ENCODE results near the gene KIRREL3. TPM values are rescaled to one million over a fixed set of nuclear protein-coding genes. Genes with fewer than 3 reads are reported as not detected.

The KIRREL3 gene
- total RNA-seq, 1 experiment from 2014 or later: 2.2 TPM

GRCh38 chr11:126467471-126467870 lies 533.1 kb downstream of the KIRREL3 start:
- H3K9me3 ChIP-seq (ENCODE audit: insufficient read depth, low read depth): no peaks in the 10 kb centered on the region
- H3K27me3 ChIP-seq (ENCODE audit: insufficient read depth, low read depth): peaks cover 27% of the 10 kb centered on the region
- H4K20me1 ChIP-seq (ENCODE audit: insufficient read depth): no peaks in the 10 kb centered on the region
- no peak overlapping the region for H2AFZ ChIP-seq
- no peaks in the 10 kb centered on the region for H3K9me2 ChIP-seq (ENCODE audit: insufficient read depth)
- TF ChIP-seq CTCF (conservative IDR thresholded peaks at IDR 0.05): no peak
- no peak for TF ChIP-seq EZH2 (IDR thresholded peaks at IDR 0.05; ENCODE audit: low read depth)
- no TSS peak for BruUV-seq (replicated peaks)
- H3K36me3 ChIP-seq (ENCODE audit: low read depth): no peaks in the 10 kb centered on the region
- no peaks in the 10 kb centered on the region for H3K79me2 ChIP-seq (ENCODE audit: low read depth)
- no peaks in the 10 kb centered on the region for H3F3A ChIP-seq (ENCODE audit: insufficient read depth, low read depth)
- no peak overlapping the region for H3K4me3 ChIP-seq
- CTCF ChIA-PET: no interaction called here
- H3K4me1 ChIP-seq (replicated peaks; ENCODE audit: insufficient read depth): no peaks in the 10 kb centered on the region
- H3K4me2 ChIP-seq: no peak overlapping the region
- POLR2A ChIA-PET (ENCODE audit: unreplicated experiment): no interaction called here
- no peak overlapping the region for H3K27ac ChIP-seq
- DNase-seq: no peak
- intact Hi-C loops (cut with micrococcal nuclease; ENCODE audit: unreplicated experiment): no loop called here

- Histone ChIP-seq H3K36me3 (ENCODE audit: low read depth) (no peaks in the 10 kb centered on the region), H3K27me3 (ENCODE audit: insufficient read depth, low read depth) (peaks cover 32% of the 10 kb centered on the region), H3K4me2 (no peak overlapping the region), H2AFZ (no peak overlapping the region), H3K9me3 (ENCODE audit: insufficient read depth, low read depth) (no peaks in the 10 kb centered on the region), H3K79me2 (ENCODE audit: low read depth) (no peaks in the 10 kb centered on the region), H4K20me1 (ENCODE audit: insufficient read depth) (no peaks in the 10 kb centered on the region), H3K4me3 (no peak overlapping the region), H3F3A (ENCODE audit: insufficient read depth, low read depth) (no peaks in the 10 kb centered on the region), H3K9me2 (ENCODE audit: insufficient read depth) (no peaks in the 10 kb centered on the region), H3K4me1 (replicated peaks; ENCODE audit: insufficient read depth) (no peaks in the 10 kb centered on the region), H3K27ac (no peak overlapping the region)
- intact Hi-C loops (cut with micrococcal nuclease; ENCODE audit: unreplicated experiment): no loop called here
- CTCF ChIA-PET: no interaction called here
- POLR2A ChIA-PET (ENCODE audit: unreplicated experiment): no interaction called here
- no TSS peak for BruUV-seq (replicated peaks)
- DNase-seq: no peak
- TF ChIP-seq CTCF (conservative IDR thresholded peaks at IDR 0.05) (no peak), EZH2 (IDR thresholded peaks at IDR 0.05; ENCODE audit: low read depth) (no peak)
These were observed 533.6 kb downstream of the KIRREL3 start for GRCh38 chr11:126467046-126467370.

GRCh38 chr11:126466236-126467045 lies 534.1 kb downstream of the KIRREL3 start:
- no peaks in the 10 kb centered on the region for H3F3A ChIP-seq (ENCODE audit: insufficient read depth, low read depth)
- no peak overlapping the region for H3K27ac ChIP-seq
- no peaks in the 10 kb centered on the region for H3K36me3 ChIP-seq (ENCODE audit: low read depth)
- intact Hi-C loops (cut with micrococcal nuclease; ENCODE audit: unreplicated experiment): no loop called here
- POLR2A ChIA-PET (ENCODE audit: unreplicated experiment): interaction anchor here (0.7 kb wide), 1 partner anchor 17 kb away, joined by 6 read pairs; no protein-coding TSS in a partner anchor
- H3K4me1 ChIP-seq (replicated peaks; ENCODE audit: insufficient read depth): no peaks in the 10 kb centered on the region
- H3K4me3 ChIP-seq: no peak overlapping the region
- no peak for TF ChIP-seq CTCF (conservative IDR thresholded peaks at IDR 0.05)
- no peak for TF ChIP-seq EZH2 (IDR thresholded peaks at IDR 0.05; ENCODE audit: low read depth)
- no peak overlapping the region for H3K4me2 ChIP-seq
- no peaks in the 10 kb centered on the region for H3K79me2 ChIP-seq (ENCODE audit: low read depth)
- H4K20me1 ChIP-seq (ENCODE audit: insufficient read depth): no peaks in the 10 kb centered on the region
- H2AFZ ChIP-seq: no peak overlapping the region
- H3K9me3 ChIP-seq (ENCODE audit: insufficient read depth, low read depth): no peaks in the 10 kb centered on the region
- DNase-seq: no peak
- no TSS peak for BruUV-seq (replicated peaks)
- CTCF ChIA-PET: no interaction called here
- H3K27me3 ChIP-seq (ENCODE audit: insufficient read depth, low read depth): peaks cover 36% of the 10 kb centered on the region
- H3K9me2 ChIP-seq (ENCODE audit: insufficient read depth): no peaks in the 10 kb centered on the region
